IPS-18a (cell line): ENCODE measurements around the gene UPP1.
"Not testable (repeated sequence)": the region's sequence is repeated elsewhere in the genome, so short reads cannot be mapped to it uniquely, and the experiment has no call there.

Source experiments
- H3K27ac ChIP-seq: one replicate; pipeline ENCODE4 v1.5.1; 2013; ENCODE audit warnings: low read length
- H3K27me3 ChIP-seq: one replicate; pipeline ENCODE4 v1.6.1; 2013; ENCODE audit warnings: mild to moderate bottlenecking, low read length; ENCODE audit not compliant: control insufficient read depth, insufficient read depth
- H3K36me3 ChIP-seq: one replicate; pipeline ENCODE4 v1.6.1; 2013; ENCODE audit warnings: low read depth, low read length; ENCODE audit not compliant: control insufficient read depth
- H3K4me1 ChIP-seq: one replicate; pipeline ENCODE4 v1.6.1; 2013; ENCODE audit warnings: low read depth, low read length; ENCODE audit not compliant: control insufficient read depth
- H3K4me3 ChIP-seq: one replicate; pipeline ENCODE4 v1.5.1; 2013; ENCODE audit warnings: low read length
- H3K9ac ChIP-seq: one replicate; pipeline ENCODE4 v1.6.1; 2013; ENCODE audit warnings: mild to moderate bottlenecking, low read length, moderate library complexity
- H3K9me3 ChIP-seq: one replicate; pipeline ENCODE4 v1.6.1; 2013; ENCODE audit warnings: low read depth, low read length; ENCODE audit not compliant: control insufficient read depth

Gene UPP1

GRCh38 chr7:48147078-48147591 lies 58.1 kb downstream of the UPP1 start:
- Histone ChIP-seq H3K27me3 (no peaks in the 10 kb centered on the region), H3K27ac (no peak overlapping the region), H3K4me3 (no peak overlapping the region), H3K9me3 (no peaks in the 10 kb centered on the region), H3K9ac (no peak overlapping the region), H3K36me3 (no peaks in the 10 kb centered on the region), H3K4me1 (no peaks in the 10 kb centered on the region)

DNA sequence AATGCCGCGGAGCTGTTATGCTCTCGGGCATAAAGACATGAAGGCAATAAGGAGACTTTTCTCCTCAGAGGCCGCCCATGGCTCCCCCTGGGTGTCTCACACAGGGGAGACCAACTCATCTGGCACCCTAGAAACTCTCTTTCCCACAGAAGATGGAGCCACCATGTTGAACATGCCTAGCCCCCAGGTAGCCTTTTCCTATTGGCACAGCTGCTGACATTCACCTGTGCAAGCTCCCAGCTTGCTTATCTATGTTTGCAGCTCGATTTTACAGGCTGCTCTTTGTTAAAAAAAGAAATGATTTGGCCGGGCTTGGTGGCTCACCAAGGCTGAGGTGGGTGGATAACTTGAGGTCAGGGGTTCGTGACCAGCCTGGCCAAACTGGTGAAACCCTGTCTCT lies 58.6 kb downstream of the UPP1 start:
- H3K27me3 ChIP-seq, H3K9me3 ChIP-seq, H3K9ac ChIP-seq, H3K27ac ChIP-seq, H3K36me3 ChIP-seq, H3K4me3 ChIP-seq, H3K4me1 ChIP-seq: not testable (repeated sequence)

GRCh38 chr7:48148311-48148710 lies 59.2 kb downstream of the UPP1 start:
- Histone ChIP-seq H3K27me3 (no peaks in the 10 kb centered on the region), H3K9me3 (no peaks in the 10 kb centered on the region), H3K4me1 (no peaks in the 10 kb centered on the region), H3K9ac (no peak overlapping the region), H3K36me3 (no peaks in the 10 kb centered on the region), H3K4me3 (no peak overlapping the region), H3K27ac (no peak overlapping the region)

DNA sequence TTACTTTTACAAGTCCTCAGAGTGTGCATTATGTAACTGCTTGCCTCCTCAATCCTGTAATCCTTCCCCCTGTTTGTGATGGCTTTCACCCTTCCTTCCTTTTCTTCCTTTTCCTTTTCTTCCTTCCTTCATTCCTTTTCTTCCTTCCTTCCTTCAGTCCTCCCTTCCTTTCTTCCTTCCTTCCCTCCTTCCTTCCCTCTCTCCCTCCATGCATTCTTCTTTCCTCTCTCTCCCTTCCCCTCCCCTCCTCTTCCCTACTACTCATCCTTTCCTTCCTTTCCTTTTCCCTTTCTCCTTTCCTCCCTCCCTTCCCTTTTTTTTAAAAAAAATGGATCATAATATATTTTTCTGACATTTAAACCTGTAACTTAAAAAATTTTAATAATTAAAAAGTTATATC lies 60.0 kb downstream of the UPP1 start:
- Histone ChIP-seq H3K27ac (no peak overlapping the region), H3K9ac (no peak overlapping the region), H3K4me3 (no peak overlapping the region), H3K9me3 (no peaks in the 10 kb centered on the region), H3K27me3 (no peaks in the 10 kb centered on the region), H3K4me1 (no peaks in the 10 kb centered on the region), H3K36me3 (no peaks in the 10 kb centered on the region)

DNA sequence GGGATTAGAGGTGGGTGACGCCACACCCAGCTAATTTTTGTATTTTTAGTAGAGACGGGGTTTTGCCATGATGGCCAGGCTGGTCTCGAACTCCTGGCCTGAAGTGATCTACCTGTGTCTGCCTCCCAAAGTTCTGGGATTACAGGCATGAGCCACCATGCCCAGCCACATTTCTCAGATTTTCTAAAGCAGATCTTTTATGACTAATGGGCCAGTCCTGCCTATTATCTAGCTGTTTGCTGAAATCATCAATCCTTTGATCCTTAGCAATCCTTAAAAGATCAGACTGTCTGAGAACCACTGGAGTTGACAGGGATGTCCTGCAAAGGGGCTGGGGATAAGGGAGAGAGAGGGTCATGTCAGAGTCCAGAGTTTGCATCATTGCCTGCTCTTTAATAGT lies 61.0 kb downstream of the UPP1 start:
- Histone ChIP-seq H3K27me3 (no peaks in the 10 kb centered on the region), H3K4me1 (no peaks in the 10 kb centered on the region), H3K27ac (no peak overlapping the region), H3K9ac (no peak overlapping the region), H3K36me3 (no peaks in the 10 kb centered on the region), H3K4me3 (no peak overlapping the region), H3K9me3 (no peaks in the 10 kb centered on the region)

GRCh38 chr7:48154792-48155413 lies 65.8 kb downstream of the UPP1 start:
- Histone ChIP-seq H3K36me3 (no peaks in the 10 kb centered on the region), H3K4me1 (no peaks in the 10 kb centered on the region), H3K9me3 (no peaks in the 10 kb centered on the region), H3K4me3 (no peak overlapping the region), H3K27ac (no peak overlapping the region), H3K27me3 (no peaks in the 10 kb centered on the region), H3K9ac (no peak overlapping the region)
